ENCODE measurements around the gene ERC2.

DNA sequence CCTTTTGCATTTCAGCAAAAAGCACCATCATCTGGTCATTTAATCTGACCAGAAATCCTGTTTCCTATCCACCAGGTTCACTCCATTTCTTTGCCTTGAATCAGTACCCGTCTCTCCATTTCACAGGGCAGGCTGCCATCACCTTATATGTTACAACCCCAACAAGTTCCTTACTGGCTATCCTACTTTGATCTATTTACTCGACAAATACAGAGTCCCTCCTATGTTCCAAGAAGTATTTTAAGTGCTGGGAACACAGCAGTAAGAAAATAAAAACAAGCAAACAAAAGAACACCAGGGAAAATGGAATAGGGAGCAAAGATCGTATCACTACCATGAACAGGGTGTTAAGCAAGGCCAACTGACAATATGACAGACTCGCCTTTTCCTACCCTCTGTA is 685.9 kb downstream of the ERC2 start:
- TF ChIP-seq CTCF (IDR thresholded peaks at IDR 0.05) (no peak), POLR2A (IDR thresholded peaks at IDR 0.05) (no peak), EP300 (IDR thresholded peaks at IDR 0.05) (no peak)

Measured in ovary (tissue), 3 donors.